HG02938 (cell line): ENCODE data around the gene BEAN1.

ENCODE experiments used
- ATAC-seq: cut with Tn5 transposase; IDR thresholded peaks from one replicate; pipeline ENCODE4 v1.9.1; 2021; ENCODE audit warnings: mild to moderate bottlenecking, moderate library complexity; ENCODE audit not compliant: unreplicated experiment

BEAN1 gene

GRCh38 chr16:66517586-66518263 lies 90.6 kb downstream of the BEAN1 start:
- no peak for ATAC-seq

DNA sequence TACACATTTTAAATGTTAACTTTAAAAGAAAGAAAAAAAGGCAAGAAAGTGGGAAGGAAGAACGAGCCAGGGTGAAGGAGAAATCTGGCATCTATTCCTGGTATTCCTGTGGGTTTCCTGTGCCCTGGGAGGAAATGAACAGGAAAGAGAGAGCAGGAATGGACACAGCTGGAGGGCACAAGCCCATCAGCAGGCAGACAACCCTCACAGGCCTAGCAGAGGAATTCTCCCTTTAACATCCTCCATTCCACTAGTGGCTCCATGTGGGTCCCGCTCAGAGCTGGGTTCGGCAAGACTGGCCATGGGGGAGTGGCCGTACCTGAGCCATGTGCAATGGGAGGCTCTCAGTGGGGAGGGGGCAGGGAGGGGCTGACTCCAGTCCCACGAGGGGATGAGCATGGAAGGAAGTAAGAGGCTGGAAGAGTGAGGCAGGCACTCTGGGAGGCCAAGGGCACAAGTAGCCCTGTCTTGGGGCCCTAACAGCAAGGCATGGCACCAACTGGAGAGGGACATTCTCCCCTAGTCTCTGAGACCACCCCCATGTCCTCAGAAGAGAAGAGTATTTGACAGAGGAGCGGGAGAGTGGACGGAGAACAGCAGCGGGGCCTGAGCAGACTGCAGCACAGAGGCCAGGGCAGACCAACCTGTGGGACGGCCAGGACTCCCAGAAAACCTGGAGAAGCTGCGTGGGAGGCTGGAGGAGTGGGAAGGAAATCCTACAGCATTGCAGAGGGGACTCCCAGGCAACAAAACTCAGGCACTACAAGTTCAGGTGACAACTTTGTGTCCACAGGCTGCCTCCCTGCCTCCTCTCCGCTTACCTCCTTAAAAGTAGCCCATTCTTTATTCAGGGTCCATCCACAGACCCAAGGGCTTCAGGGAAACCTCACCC lies 92.6 kb downstream of the BEAN1 start:
- ATAC-seq, result no peak

DNA sequence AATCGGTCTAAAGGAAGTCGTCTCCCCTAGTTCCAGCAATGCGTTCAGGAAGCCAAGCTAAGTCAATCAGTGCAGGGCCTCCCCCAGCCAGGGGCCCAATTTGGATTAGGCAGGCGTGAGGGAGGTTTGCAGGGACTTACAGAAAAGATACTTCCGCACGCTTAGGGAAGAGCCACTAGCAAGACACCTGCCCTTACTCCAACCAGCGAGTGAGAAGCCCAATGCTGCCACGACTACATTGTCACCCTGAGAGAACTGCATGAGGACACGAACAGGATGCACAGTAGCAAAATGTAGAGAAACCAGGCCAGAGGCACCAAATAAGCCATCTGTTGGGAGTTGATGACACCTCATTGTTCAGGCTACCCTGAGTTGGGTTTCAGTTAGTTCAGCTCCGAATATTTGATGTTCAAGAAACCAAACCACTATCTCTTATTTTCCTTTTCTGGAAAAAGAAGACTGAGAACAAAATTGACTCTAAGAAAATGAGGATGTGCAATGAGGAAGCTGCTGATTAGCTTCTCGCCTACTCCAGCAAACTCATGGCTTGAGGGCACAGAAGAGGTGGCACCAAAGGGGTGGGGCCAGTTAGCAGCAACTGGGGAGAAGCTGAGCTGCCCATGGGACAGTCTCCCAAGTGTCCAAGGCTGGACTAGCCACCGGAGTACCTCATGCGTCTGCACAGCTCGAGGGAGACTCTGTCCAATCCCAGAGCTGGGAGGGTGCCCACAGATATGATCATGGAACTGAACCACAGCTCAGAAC lies 93.5 kb downstream of the BEAN1 start:
- ATAC-seq, result no peak

- ATAC-seq, result no peak
These were observed 94.2 kb downstream of the BEAN1 start for GRCh38 chr16:66521252-66521713.

GRCh38 chr16:66521951-66522771 lies 95.1 kb downstream of the BEAN1 start:
- no peak for ATAC-seq

DNA sequence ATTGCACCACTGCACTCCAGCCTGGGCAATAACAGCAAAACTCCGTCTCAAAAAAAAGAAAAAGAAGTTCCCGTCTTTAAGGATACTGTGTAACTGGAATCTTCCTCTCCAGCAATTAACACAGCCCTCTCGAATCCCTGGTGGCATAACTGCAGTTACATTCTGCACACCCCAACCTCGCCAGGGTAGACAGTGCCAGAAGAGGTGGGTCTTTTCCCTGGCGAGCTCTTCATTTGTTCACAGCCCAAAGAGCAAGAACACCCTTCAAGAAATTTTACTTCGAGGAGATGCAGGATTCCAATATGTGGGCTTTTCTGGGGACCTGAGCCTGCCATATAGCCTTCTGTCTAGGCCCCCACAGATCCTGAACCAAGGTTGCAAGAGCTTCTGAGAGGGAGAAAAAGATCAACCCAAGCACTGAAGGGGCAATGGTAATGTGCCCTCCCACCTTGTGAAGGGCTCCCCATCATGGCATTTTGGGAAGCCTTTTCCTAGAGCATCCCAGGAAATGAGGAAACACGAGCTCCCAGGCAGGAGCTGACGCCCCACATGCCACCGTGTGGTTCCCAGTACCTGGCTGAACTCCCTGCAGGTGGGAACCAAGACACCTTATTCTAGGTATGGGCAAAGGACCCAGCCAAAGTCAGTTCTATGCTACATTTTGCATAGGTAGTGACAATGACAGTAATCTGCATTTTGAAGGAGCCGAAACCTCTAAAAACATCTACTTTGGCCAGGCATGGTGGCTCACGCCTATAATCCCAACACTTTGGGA lies 95.9 kb downstream of the BEAN1 start:
- no peak for ATAC-seq

GRCh38 chr16:66523861-66524354 lies 96.8 kb downstream of the BEAN1 start:
- ATAC-seq, result peak; percentile 50

- ATAC-seq, result peak; percentile 51
These were observed 97.6 kb downstream of the BEAN1 start for GRCh38 chr16:66524601-66525164.

GRCh38 chr16:66525396-66526180 lies 98.5 kb downstream of the BEAN1 start:
- ATAC-seq, result no peak

DNA sequence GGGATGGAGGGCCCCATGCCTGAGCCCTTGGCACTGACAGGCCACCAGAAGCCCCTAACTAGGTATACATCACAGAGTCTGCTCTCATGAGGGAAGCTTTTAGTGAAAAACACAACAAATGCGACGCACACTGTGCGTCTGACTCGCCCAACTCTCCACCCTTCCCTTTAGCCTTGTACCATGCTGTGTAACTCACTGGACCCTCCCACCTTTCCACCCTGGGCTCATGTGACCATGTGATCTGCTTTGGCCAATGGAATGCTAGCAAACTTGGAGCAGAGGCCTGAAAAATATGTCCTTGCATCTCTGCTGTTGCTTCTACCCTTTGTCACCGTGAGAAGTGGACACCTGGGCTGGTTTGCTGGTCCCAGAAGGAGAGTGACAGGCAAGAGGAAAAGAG lies 101.2 kb downstream of the BEAN1 start:
- ATAC-seq, result no peak

- no peak for ATAC-seq
These were observed 102.4 kb downstream of the BEAN1 start for GRCh38 chr16:66529475-66529874.
